Stimulated activated CD8-positive, alpha-beta memory T cell treated with anti-CD3 and anti-CD28 coated beads, Interleukin-15, amount 100 ng/mL, for 4 hours (primary cell): Measurements from ENCODE around the gene MALL.
"Not testable (repeated sequence)": the region's sequence is repeated elsewhere in the genome, so short reads cannot be mapped to it uniquely, and the experiment has no call there.

Experiments used
- DNase-seq, 2 donors: peaks; one replicate each; pipeline ENCODE4 v3.0.0-alpha.2; 2020; ENCODE audit warnings: low read depth in 2 of 2

MALL gene

DNA sequence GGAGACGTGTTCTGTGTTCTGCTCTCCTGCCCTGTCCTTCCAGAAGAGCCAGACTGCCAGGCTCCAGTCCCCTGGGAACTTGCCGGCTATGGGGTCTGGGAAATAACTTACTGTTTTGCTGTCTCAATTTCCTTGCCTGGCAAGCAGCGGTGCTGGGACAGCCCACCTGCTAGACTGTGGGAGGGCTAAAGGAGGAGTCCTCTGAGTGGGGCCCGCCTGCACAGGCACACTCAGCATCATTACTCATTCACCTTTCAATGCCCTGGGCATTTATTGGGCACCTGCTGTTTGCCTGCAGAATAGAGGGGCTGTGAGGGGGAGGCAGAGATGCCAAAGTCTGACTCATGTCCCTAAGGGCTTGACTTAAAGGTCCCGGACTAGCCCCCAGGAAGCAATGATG is 65.4 kb downstream of the MALL start:
- DNase-seq, result not testable (repeated sequence)

DNA sequence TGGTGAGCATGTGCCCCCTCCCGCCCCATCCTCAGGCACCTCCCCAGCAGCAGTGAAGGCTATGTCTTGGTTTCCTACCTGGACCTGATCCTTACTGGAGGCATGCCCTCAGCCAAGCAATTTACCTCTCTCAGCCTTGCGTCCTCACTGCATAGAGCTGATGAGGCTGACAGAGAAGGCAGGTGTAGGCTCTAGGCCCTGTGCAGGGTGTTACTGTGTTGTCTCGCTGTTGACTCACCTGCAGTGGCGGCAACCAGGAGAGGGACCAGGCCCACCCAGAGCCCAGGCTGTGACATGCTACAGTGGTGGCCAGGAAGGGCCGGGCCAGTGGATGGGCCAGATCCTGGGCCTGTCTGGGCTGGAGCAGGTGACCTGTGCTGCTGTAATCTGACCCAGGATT is 65.9 kb downstream of the MALL start:
- DNase-seq, result not testable (repeated sequence)

DNA sequence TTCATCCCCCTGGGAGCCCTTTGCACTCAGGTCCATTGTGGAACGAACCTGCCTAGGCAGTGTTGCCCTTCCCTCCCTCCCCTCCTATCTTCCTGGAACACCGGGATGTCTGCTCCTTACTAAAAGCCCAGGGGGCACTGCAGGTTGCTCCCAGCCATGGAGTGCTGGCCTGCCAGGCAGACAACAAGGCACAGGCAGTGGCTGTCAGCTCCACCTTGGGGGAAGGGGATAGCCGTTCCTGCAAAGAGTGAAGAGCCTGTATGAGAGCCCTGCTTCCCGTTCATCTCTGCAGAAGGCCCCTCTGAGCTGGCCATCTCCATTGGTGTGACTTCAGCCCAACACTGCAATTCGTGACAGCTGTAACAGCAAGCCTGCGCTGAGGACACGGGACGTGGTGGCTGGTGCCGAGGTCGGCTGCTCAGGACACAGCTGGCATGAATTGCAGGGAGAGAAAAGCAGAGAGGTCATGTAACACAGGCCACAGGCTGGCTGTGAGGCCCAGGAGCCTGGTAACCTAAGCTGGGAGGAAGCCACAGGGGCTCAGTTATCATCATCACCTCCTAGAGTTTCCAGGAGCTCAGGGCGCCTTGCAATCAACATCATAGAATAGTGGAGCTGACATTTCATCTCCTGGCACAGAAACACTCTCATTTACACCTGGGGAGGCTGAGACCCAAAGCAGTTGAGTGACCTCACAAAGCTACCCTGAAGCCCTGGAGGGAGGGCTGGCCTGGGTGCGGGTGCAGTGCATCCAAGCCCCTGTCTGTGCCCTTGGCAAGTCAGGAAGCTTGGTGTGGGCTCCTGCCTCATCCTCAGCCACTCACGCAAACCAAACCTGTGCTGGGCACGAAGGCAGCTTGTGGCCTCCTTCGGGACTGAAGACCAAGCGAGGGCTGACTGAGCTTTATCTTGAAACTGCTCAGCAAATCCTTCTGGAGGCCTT is 67.1 kb downstream of the MALL start:
- not testable (repeated sequence) for DNase-seq

DNA sequence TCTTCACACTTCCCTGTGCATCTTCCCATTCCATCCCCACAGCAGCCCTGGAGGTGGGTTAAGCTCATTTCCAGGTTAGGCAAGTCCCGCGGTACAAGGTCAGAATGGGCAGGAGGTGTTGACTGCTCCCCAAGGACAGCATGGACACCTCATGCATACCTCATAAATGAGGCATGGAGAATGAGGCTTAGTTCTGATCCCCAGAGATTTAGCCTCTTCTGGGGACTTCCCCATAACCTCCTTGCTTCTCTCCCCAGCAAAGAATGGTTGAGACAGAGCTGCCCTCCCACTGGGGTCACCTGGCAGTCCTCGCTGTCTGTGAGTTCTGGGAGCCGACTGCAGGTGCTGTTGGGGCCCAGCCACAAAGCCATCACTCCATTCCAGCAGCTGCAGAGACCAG is 68.4 kb downstream of the MALL start:
- DNase-seq, result not testable (repeated sequence)

DNA sequence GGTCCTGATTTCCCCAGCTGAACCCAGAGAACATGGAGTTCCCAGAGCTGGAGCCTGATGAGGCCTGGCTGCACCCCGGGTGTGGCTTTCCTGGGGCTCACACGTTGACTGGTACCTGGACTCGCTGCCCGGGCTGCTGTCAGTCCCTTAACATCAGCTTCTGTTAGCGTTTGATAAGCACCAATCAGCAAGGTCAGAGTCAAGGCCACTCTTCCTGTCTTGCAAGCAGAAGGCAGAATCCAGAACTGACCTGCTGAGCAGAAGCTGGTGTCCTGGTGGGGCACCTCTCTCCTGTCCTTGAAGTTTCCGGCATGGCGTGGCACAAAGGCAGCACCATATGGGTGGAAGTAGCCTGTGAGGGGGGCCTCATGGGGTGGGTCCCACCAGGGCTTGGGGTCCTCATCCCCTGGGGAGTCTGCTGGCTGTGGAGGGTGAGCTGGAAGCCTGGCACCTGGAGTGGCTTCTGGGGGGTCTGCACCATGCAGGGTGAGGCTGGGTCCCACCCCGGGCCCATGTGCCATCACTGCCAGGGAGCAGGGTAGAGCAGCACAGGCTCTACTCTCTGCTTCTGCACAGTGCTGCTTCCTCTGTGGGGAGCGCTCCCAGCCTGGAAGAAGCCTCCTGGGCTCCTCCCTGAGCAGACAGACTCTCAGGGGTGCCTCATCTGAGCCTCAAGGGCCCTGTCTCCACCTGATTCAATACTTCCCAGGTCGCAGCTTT is 73.5 kb downstream of the MALL start:
- not testable (repeated sequence) for DNase-seq

DNA sequence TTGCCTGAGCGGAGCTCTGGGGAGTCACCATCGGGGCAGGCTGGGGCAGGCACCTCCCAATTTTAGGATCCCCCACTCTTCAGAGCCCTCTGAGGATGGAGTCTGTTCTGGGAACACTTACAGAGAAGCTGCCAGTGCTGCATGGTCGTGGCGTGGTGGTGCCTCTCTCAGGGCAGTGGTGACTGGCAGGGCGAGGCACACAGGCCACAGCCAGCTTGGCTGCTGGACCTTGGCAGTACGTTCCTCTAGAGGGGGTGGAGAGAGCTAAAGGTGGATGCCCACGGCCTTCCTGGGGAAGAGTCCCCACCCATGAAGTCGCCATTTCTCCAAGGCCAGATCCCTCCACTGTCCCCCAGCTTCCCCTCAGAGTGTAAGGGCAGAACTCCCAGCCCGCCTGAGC is 78.3 kb downstream of the MALL start:
- DNase-seq, result not testable (repeated sequence)

DNA sequence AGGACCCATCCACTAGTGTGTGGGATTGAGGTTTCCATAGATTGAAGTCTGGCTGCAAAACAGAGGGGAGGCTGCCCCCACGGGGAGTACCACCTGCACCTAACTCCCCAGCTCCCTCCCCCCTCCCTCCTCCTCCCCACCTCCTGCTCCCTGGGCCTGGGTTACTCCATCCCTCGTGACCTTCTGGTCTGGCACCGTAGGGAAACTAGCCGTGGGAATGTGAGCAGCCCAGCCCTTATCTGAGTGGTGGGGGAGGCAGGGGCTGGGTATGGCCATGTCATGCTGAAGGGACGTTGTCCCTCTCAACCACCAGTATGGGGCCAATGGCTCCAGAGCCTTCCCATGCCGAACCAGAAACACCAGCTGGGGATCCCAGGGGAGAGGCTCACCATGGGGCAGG is 80.2 kb downstream of the MALL start:
- DNase-seq, result not testable (repeated sequence)

DNA sequence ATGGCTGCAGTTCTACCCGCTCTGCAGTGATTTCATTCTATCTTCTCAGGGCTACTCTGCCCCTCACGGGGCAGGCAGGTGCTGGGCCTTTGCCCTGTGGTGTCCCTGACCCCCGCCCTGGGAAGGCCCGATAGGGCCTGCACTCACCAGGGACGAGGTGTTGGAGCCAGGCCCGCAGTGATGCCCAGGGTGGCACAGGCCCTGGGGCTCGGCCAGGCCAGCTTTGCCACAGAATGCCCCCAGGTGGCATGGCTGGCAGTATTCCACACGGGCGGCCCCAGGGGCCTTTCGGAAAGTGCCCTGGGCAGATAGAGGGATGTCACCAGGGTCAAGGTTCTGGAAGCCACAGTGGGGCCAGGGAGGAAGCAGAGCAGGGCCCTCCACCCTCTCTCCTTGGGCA is 80.7 kb downstream of the MALL start:
- DNase-seq, result not testable (repeated sequence)
